Sigmoid colon (tissue), 4 donors: Measurements from ENCODE around the gene GFM2.

ENCODE experiments used
- POLR2A ChIP-seq, 2 donors: fragments of 450-650 bp; IDR thresholded peaks; one replicate each; pipeline ENCODE4 v1.6.1; 2016; ENCODE audit warnings: antibody characterized with exemption in 2 of 2, mild to moderate bottlenecking in 2 of 2, moderate library complexity in 2 of 2
- POLR2AphosphoS5 ChIP-seq, 4 donors: sonication (generic); formaldehyde crosslinking; IDR thresholded peaks; one replicate each; pipeline ENCODE4 v1.6.1; 2017; ENCODE audit warnings: antibody characterized with exemption in 4 of 4
- TF ChIP-seq, protein P1 (sequence below), 4 experiments: fragments of 450-650 bp in 3 of 4; fragments of 200-600 bp in 1 of 4; IDR thresholded peaks; one replicate each; pipeline ENCODE4 v1.5.1; 2016 to 2019; ENCODE audit warnings: antibody characterized with exemption in 4 of 4, mild to moderate bottlenecking in 3 of 4, moderate library complexity in 2 of 4

DNA sequence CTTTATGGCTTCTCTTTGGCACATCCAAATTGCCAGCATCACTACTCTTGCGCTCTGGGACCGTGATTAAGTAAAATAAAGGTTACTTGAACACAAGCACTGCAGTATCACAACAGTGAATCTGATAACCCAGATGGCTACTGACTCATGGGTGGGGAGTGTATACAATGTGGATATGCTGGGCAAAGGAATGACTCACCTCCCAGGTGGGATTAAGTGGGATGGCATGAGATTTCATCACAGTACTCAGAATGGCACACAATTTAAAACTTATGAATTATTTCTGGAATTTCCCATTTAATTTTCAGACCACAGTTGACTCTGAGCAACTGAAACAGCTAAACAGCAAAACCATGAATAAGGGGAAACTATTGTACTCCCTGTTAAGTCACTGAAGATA is 4.3 kb downstream of the GFM2 start:
- TF ChIP-seq, protein P1, sequence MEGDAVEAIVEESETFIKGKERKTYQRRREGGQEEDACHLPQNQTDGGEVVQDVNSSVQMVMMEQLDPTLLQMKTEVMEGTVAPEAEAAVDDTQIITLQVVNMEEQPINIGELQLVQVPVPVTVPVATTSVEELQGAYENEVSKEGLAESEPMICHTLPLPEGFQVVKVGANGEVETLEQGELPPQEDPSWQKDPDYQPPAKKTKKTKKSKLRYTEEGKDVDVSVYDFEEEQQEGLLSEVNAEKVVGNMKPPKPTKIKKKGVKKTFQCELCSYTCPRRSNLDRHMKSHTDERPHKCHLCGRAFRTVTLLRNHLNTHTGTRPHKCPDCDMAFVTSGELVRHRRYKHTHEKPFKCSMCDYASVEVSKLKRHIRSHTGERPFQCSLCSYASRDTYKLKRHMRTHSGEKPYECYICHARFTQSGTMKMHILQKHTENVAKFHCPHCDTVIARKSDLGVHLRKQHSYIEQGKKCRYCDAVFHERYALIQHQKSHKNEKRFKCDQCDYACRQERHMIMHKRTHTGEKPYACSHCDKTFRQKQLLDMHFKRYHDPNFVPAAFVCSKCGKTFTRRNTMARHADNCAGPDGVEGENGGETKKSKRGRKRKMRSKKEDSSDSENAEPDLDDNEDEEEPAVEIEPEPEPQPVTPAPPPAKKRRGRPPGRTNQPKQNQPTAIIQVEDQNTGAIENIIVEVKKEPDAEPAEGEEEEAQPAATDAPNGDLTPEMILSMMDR (IDR thresholded peaks at IDR 0.05) = no peak
- TF ChIP-seq POLR2A (IDR thresholded peaks at IDR 0.05) (no peak), POLR2AphosphoS5 (IDR thresholded peaks at IDR 0.05) (no peak)
